ENCODE results near the gene STRN. TPM values are rescaled to one million over a fixed set of nuclear protein-coding genes. Genes with fewer than 3 reads are reported as not detected.

STRN gene
- total RNA-seq, 1 experiment from 2014 or later: 34.1 TPM

DNA sequence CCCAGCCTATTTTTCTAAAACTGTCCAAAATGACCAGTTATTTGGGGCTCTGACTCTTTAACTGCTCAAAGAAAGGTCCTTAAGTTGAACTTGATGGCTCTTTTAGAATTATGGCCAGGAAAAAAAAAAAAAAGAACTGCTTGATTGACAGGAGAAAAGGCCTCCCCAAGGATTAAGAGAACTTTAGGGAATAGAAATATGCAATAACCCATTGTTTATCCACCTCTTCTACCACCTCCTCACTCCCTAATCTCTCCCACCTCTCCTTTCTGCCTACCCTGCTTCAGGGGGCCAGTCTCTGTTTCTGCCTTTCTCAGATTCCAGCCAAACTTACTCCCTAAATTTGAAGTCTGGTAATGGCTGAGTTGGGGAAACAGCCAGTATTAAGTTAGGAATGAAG, 5.7 kb upstream of the STRN start:
- Histone ChIP-seq H4K20me1 (ENCODE audit: insufficient read depth, low read depth, low read length) (no peaks in the 10 kb centered on the region), H3K79me2 (ENCODE audit: low read length) (no peaks in the 10 kb centered on the region), H3K27ac (ENCODE audit: low read length) (no peak overlapping the region), H3K4me1 (ENCODE audit: low read length) (peaks cover 16% of the 10 kb centered on the region), H3K4me2 (ENCODE audit: low read depth, low read length, poor library complexity, severe bottlenecking) (no peak overlapping the region), H3K36me3 (ENCODE audit: insufficient read depth, low read length) (no peaks in the 10 kb centered on the region), H2AFZ (ENCODE audit: low read length) (no peak overlapping the region), H3K9ac (ENCODE audit: low read length) (no peak overlapping the region), H3K4me3 (ENCODE audit: low read length) (no peak overlapping the region), H3K9me2 (replicated peaks; ENCODE audit: insufficient read depth, low read length) (no peaks in the 10 kb centered on the region), H3K9me3 (ENCODE audit: low read length) (no peaks in the 10 kb centered on the region), H3K27me3 (ENCODE audit: low read length) (no peaks in the 10 kb centered on the region)
- DNase-seq: no peak

GRCh38 chr2:36967236-36967876, 1.0 kb upstream of the STRN start:
- Histone ChIP-seq H3K9me2 (replicated peaks; ENCODE audit: insufficient read depth, low read length) (no peaks in the 10 kb centered on the region), H4K20me1 (ENCODE audit: insufficient read depth, low read depth, low read length) (no peaks in the 10 kb centered on the region), H3K36me3 (ENCODE audit: insufficient read depth, low read length) (no peaks in the 10 kb centered on the region), H3K4me1 (ENCODE audit: low read length) (peaks cover 30% of the 10 kb centered on the region), H3K4me3 (ENCODE audit: low read length) (peak overlapping the region; percentile 74), H3K79me2 (ENCODE audit: low read length) (peaks cover 36% of the 10 kb centered on the region), H3K4me2 (ENCODE audit: low read depth, low read length, poor library complexity, severe bottlenecking) (peak overlapping the region; percentile 84), H3K27ac (ENCODE audit: low read length) (peak overlapping the region; percentile 60), H3K9ac (ENCODE audit: low read length) (peak overlapping the region; percentile 76), H3K9me3 (ENCODE audit: low read length) (no peaks in the 10 kb centered on the region), H3K27me3 (ENCODE audit: low read length) (no peaks in the 10 kb centered on the region), H2AFZ (ENCODE audit: low read length) (peak overlapping the region; percentile 27)
- DNase-seq: peak; percentile 59

- Histone ChIP-seq H3K4me1 (ENCODE audit: low read length) (peaks cover 30% of the 10 kb centered on the region), H2AFZ (ENCODE audit: low read length) (peak overlapping the region; percentile 88), H3K27me3 (ENCODE audit: low read length) (no peaks in the 10 kb centered on the region), H3K27ac (ENCODE audit: low read length) (peak overlapping the region; percentile 77), H3K9me2 (replicated peaks; ENCODE audit: insufficient read depth, low read length) (no peaks in the 10 kb centered on the region), H3K79me2 (ENCODE audit: low read length) (peaks cover 50% of the 10 kb centered on the region), H3K9me3 (ENCODE audit: low read length) (no peaks in the 10 kb centered on the region), H3K36me3 (ENCODE audit: insufficient read depth, low read length) (no peaks in the 10 kb centered on the region), H3K9ac (ENCODE audit: low read length) (peak overlapping the region; percentile 97), H3K4me3 (ENCODE audit: low read length) (peak overlapping the region; percentile 100), H3K4me2 (ENCODE audit: low read depth, low read length, poor library complexity, severe bottlenecking) (peak overlapping the region; percentile 100), H4K20me1 (ENCODE audit: insufficient read depth, low read depth, low read length) (no peaks in the 10 kb centered on the region)
- DNase-seq: peak; percentile 81
These were observed 476 bp downstream of the STRN start for GRCh38 chr2:36965751-36966369.

DNA sequence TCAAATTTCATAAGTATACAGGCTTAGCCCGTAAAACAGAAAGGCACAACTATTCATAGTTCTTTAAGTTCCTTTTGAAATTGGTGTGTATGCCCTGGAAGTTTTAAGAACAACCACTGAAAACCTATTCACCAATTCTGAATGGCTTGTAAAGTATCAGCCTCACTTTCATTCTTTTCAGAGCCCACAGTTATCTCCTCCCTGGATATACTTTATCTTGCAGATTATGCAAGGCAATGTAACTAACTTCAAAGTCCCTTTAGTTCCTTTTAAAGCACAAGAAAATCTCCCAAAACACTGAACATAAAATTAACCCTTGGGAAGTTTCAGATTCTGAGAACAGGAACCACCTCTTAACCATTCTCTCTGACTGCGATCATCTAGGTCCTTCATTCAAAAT, 1.1 kb downstream of the STRN start:
- H3K36me3 ChIP-seq (ENCODE audit: insufficient read depth, low read length): no peaks in the 10 kb centered on the region
- H3K4me2 ChIP-seq (ENCODE audit: low read depth, low read length, poor library complexity, severe bottlenecking): peak overlapping the region; percentile 100
- peak overlapping the region; percentile 100 for H3K4me3 ChIP-seq (ENCODE audit: low read length)
- H3K9ac ChIP-seq (ENCODE audit: low read length): peak overlapping the region; percentile 97
- no peaks in the 10 kb centered on the region for H4K20me1 ChIP-seq (ENCODE audit: insufficient read depth, low read depth, low read length)
- peaks cover 30% of the 10 kb centered on the region for H3K4me1 ChIP-seq (ENCODE audit: low read length)
- H2AFZ ChIP-seq (ENCODE audit: low read length): no peak overlapping the region
- H3K27ac ChIP-seq (ENCODE audit: low read length): peak overlapping the region; percentile 77
- no peaks in the 10 kb centered on the region for H3K9me2 ChIP-seq (replicated peaks; ENCODE audit: insufficient read depth, low read length)
- no peak for DNase-seq
- no peaks in the 10 kb centered on the region for H3K9me3 ChIP-seq (ENCODE audit: low read length)
- peaks cover 57% of the 10 kb centered on the region for H3K79me2 ChIP-seq (ENCODE audit: low read length)
- H3K27me3 ChIP-seq (ENCODE audit: low read length): no peaks in the 10 kb centered on the region

DNA sequence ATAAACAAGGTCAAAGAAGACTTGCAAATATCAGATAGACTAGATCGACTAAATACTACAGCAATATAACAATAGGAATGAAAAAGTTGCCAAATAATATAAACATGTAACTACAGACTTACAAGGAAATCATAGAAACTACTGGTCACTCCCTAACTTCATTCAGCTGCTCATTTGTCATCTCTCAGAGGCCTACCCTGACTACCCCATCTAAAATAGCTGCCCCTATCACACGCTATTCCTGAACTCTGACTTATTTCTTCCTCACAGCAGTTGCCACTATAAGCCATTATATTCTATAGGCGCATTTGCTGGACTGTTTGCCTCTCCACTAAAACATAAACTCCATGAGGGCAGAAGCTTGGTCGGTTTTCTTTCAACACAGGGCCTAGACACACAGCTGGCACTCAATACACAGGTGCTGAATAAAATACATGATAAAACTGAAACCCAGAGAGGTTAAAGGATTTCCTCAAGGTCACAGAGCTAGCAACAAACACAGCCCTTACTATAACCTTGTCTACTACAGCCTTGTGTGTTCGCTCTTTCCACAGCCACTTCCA, 1.8 kb downstream of the STRN start:
- Histone ChIP-seq H3K9me2 (replicated peaks; ENCODE audit: insufficient read depth, low read length) (no peaks in the 10 kb centered on the region), H3K4me3 (ENCODE audit: low read length) (peak overlapping the region; percentile 100), H3K27me3 (ENCODE audit: low read length) (no peaks in the 10 kb centered on the region), H3K9me3 (ENCODE audit: low read length) (no peaks in the 10 kb centered on the region), H3K36me3 (ENCODE audit: insufficient read depth, low read length) (no peaks in the 10 kb centered on the region), H3K4me2 (ENCODE audit: low read depth, low read length, poor library complexity, severe bottlenecking) (peak overlapping the region; percentile 100), H2AFZ (ENCODE audit: low read length) (no peak overlapping the region), H4K20me1 (ENCODE audit: insufficient read depth, low read depth, low read length) (no peaks in the 10 kb centered on the region), H3K27ac (ENCODE audit: low read length) (peak overlapping the region; percentile 77; the same call in 1 of the 2 replicates), H3K4me1 (ENCODE audit: low read length) (peaks cover 30% of the 10 kb centered on the region), H3K79me2 (ENCODE audit: low read length) (peaks cover 63% of the 10 kb centered on the region), H3K9ac (ENCODE audit: low read length) (peak overlapping the region; percentile 97)
- DNase-seq: peak; percentile 41

- Histone ChIP-seq H3K4me1 (ENCODE audit: low read length) (peaks cover 30% of the 10 kb centered on the region), H3K27ac (ENCODE audit: low read length) (no peak overlapping the region), H3K9me3 (ENCODE audit: low read length) (no peaks in the 10 kb centered on the region), H3K27me3 (ENCODE audit: low read length) (no peaks in the 10 kb centered on the region), H3K36me3 (ENCODE audit: insufficient read depth, low read length) (no peaks in the 10 kb centered on the region), H3K79me2 (ENCODE audit: low read length) (peaks cover 72% of the 10 kb centered on the region), H2AFZ (ENCODE audit: low read length) (no peak overlapping the region), H3K4me2 (ENCODE audit: low read depth, low read length, poor library complexity, severe bottlenecking) (peak overlapping the region; percentile 100), H3K4me3 (ENCODE audit: low read length) (no peak overlapping the region), H4K20me1 (ENCODE audit: insufficient read depth, low read depth, low read length) (no peaks in the 10 kb centered on the region), H3K9me2 (replicated peaks; ENCODE audit: insufficient read depth, low read length) (no peaks in the 10 kb centered on the region), H3K9ac (ENCODE audit: low read length) (no peak overlapping the region)
- DNase-seq: no peak
These were observed 2.6 kb downstream of the STRN start for GRCh38 chr2:36963734-36964133.

- Histone ChIP-seq H3K27ac (ENCODE audit: low read length) (no peak overlapping the region), H3K27me3 (ENCODE audit: low read length) (no peaks in the 10 kb centered on the region), H3K9me2 (replicated peaks; ENCODE audit: insufficient read depth, low read length) (no peaks in the 10 kb centered on the region), H3K4me2 (ENCODE audit: low read depth, low read length, poor library complexity, severe bottlenecking) (no peak overlapping the region), H3K36me3 (ENCODE audit: insufficient read depth, low read length) (no peaks in the 10 kb centered on the region), H3K4me1 (ENCODE audit: low read length) (peaks cover 25% of the 10 kb centered on the region), H2AFZ (ENCODE audit: low read length) (no peak overlapping the region), H3K79me2 (ENCODE audit: low read length) (peaks cover 78% of the 10 kb centered on the region), H3K9ac (ENCODE audit: low read length) (no peak overlapping the region), H4K20me1 (ENCODE audit: insufficient read depth, low read depth, low read length) (no peaks in the 10 kb centered on the region), H3K9me3 (ENCODE audit: low read length) (no peaks in the 10 kb centered on the region), H3K4me3 (ENCODE audit: low read length) (no peak overlapping the region)
- DNase-seq: no peak
These were observed 3.2 kb downstream of the STRN start for GRCh38 chr2:36963106-36963505.

- peaks cover 97% of the 10 kb centered on the region for H3K79me2 ChIP-seq (ENCODE audit: low read length)
- H3K36me3 ChIP-seq (ENCODE audit: insufficient read depth, low read length): no peaks in the 10 kb centered on the region
- H3K27ac ChIP-seq (ENCODE audit: low read length): no peak overlapping the region
- no peak overlapping the region for H2AFZ ChIP-seq (ENCODE audit: low read length)
- H3K4me1 ChIP-seq (ENCODE audit: low read length): peaks cover 28% of the 10 kb centered on the region
- H3K4me3 ChIP-seq (ENCODE audit: low read length): no peak overlapping the region
- no peaks in the 10 kb centered on the region for H3K27me3 ChIP-seq (ENCODE audit: low read length)
- H3K4me2 ChIP-seq (ENCODE audit: low read depth, low read length, poor library complexity, severe bottlenecking): no peak overlapping the region
- H3K9ac ChIP-seq (ENCODE audit: low read length): no peak overlapping the region
- H3K9me2 ChIP-seq (replicated peaks; ENCODE audit: insufficient read depth, low read length): no peaks in the 10 kb centered on the region
- H3K9me3 ChIP-seq (ENCODE audit: low read length): no peaks in the 10 kb centered on the region
- no peak for DNase-seq
- no peaks in the 10 kb centered on the region for H4K20me1 ChIP-seq (ENCODE audit: insufficient read depth, low read depth, low read length)
These were observed 5.6 kb downstream of the STRN start for GRCh38 chr2:36960773-36961172.
